ENCODE measurements around the gene DTX3.
A peak's percentile ranks its signal among the peaks of the same experiment; 100 is the strongest.
"Not testable (repeated sequence)": the region's sequence is repeated elsewhere in the genome, so short reads cannot be mapped to it uniquely, and the experiment has no call there.

Gene DTX3

GRCh38 chr12:57607958-57608663, 3.5 kb downstream of the DTX3 start:
- no peak for DNase-seq (ENCODE audit: low spot score)

- no peak for DNase-seq (ENCODE audit: low spot score)
Measured at GRCh38 chr12:57609101-57609780, 4.6 kb downstream of the DTX3 start.

GRCh38 chr12:57609781-57610553, 5.3 kb downstream of the DTX3 start:
- DNase-seq (ENCODE audit: low spot score), result no peak

- no peak for DNase-seq (ENCODE audit: low spot score)
Measured at GRCh38 chr12:57610554-57611107, 6.0 kb downstream of the DTX3 start.

GRCh38 chr12:57611108-57611826, 6.6 kb downstream of the DTX3 start, which contains the start of gene ARHGEF25:
Gene ARHGEF25, plus strand, starts transcription at chr12:57611435. Its CDS starts 460 bp downstream, at chr12:57611895.
- DNase-seq (ENCODE audit: low spot score), result peak; percentile 92

GRCh38 chr12:57611827-57612710, 7.4 kb downstream of the DTX3 start:
- DNase-seq (ENCODE audit: low spot score), result no peak

GRCh38 chr12:57612711-57613426, 8.2 kb downstream of the DTX3 start:
- no peak for DNase-seq (ENCODE audit: low spot score)

- no peak for DNase-seq (ENCODE audit: low spot score)
Measured at GRCh38 chr12:57613427-57614109, 8.9 kb downstream of the DTX3 start.

GRCh38 chr12:57614178-57614947, 9.7 kb downstream of the DTX3 start:
- no peak for DNase-seq (ENCODE audit: low spot score)

GRCh38 chr12:57614948-57615500, 10.4 kb downstream of the DTX3 start:
- no peak for DNase-seq (ENCODE audit: low spot score)

GRCh38 chr12:57615637-57616036, 11.0 kb downstream of the DTX3 start:
- no peak for DNase-seq (ENCODE audit: low spot score)

GRCh38 chr12:57616383-57617101, 11.9 kb downstream of the DTX3 start:
- no peak for DNase-seq (ENCODE audit: low spot score)

- no peak for DNase-seq (ENCODE audit: low spot score)
Measured at GRCh38 chr12:57617942-57618341, 13.3 kb downstream of the DTX3 start.

GRCh38 chr12:57618431-57618830, 13.8 kb downstream of the DTX3 start:
- not testable (repeated sequence) for DNase-seq (ENCODE audit: low spot score)

- no peak for DNase-seq (ENCODE audit: low spot score)
Measured at GRCh38 chr12:57618966-57619433, 14.4 kb downstream of the DTX3 start.

GRCh38 chr12:57619434-57620244, 15.0 kb downstream of the DTX3 start:
- no peak for DNase-seq (ENCODE audit: low spot score)
